HUES48 (cell line): ENCODE measurements around the gene SH3RF3.

Experiments
- H3K27ac ChIP-seq: one replicate; pipeline ENCODE4 v1.7.0; 2013; ENCODE audit warnings: low read depth, low read length, inconsistent platforms
- H3K27me3 ChIP-seq: 2 replicates; pipeline ENCODE4 v1.6.1; 2013; ENCODE audit warnings: mild to moderate bottlenecking, low read length; ENCODE audit not compliant: control insufficient read depth, insufficient read depth
- H3K36me3 ChIP-seq: 2 replicates; pipeline ENCODE4 v1.6.1; 2013; ENCODE audit warnings: low read length; ENCODE audit not compliant: control insufficient read depth, insufficient read depth
- H3K4me1 ChIP-seq: 2 replicates; pipeline ENCODE4 v1.6.1; 2013; ENCODE audit warnings: mild to moderate bottlenecking, low read length; ENCODE audit not compliant: control insufficient read depth, insufficient read depth
- H3K4me3 ChIP-seq: 2 replicates; pipeline ENCODE4 v1.5.1; 2013; ENCODE audit warnings: mild to moderate bottlenecking, low read depth, low read length
- H3K9ac ChIP-seq: 2 replicates; pipeline ENCODE4 v1.6.1; 2013; ENCODE audit warnings: mild to moderate bottlenecking, low read depth, low read length, moderate library complexity
- H3K9me3 ChIP-seq: 2 replicates; pipeline ENCODE4 v1.6.1; 2013; ENCODE audit warnings: low read length; ENCODE audit not compliant: control insufficient read depth, insufficient read depth

The SH3RF3 gene

GRCh38 chr2:109265953-109266352 is 136.9 kb downstream of the SH3RF3 start:
- Histone ChIP-seq H3K27me3 (no peaks in the 10 kb centered on the region), H3K36me3 (no peaks in the 10 kb centered on the region), H3K9ac (no peak overlapping the region), H3K9me3 (no peaks in the 10 kb centered on the region), H3K4me1 (0 out of 2 replicates have a peak, but pooled peaks cover 5% of the 10 kb centered on the region), H3K27ac (no peak overlapping the region), H3K4me3 (no peak overlapping the region)

- Histone ChIP-seq H3K4me3 (no peak overlapping the region), H3K9ac (no peak overlapping the region), H3K9me3 (no peaks in the 10 kb centered on the region), H3K27me3 (no peaks in the 10 kb centered on the region), H3K36me3 (no peaks in the 10 kb centered on the region), H3K27ac (no peak overlapping the region), H3K4me1 (0 out of 2 replicates have a peak, but pooled peaks cover 5% of the 10 kb centered on the region)
These were observed 137.5 kb downstream of the SH3RF3 start for GRCh38 chr2:109266496-109266895.

- Histone ChIP-seq H3K27ac (no peak overlapping the region), H3K4me3 (no peak overlapping the region), H3K9ac (no peak overlapping the region), H3K36me3 (no peaks in the 10 kb centered on the region), H3K9me3 (no peaks in the 10 kb centered on the region), H3K4me1 (0 out of 2 replicates have a peak, but pooled peaks cover 5% of the 10 kb centered on the region), H3K27me3 (no peaks in the 10 kb centered on the region)
These were observed 138.2 kb downstream of the SH3RF3 start for GRCh38 chr2:109266998-109267854.

GRCh38 chr2:109268916-109269315 is 139.9 kb downstream of the SH3RF3 start:
- Histone ChIP-seq H3K9me3 (no peaks in the 10 kb centered on the region), H3K4me3 (no peak overlapping the region), H3K4me1 (0 out of 2 replicates have a peak, but pooled peaks cover 5% of the 10 kb centered on the region), H3K27ac (no peak overlapping the region), H3K27me3 (no peaks in the 10 kb centered on the region), H3K36me3 (no peaks in the 10 kb centered on the region), H3K9ac (no peak overlapping the region)

- Histone ChIP-seq H3K9me3 (no peaks in the 10 kb centered on the region), H3K4me1 (0 out of 2 replicates have a peak, but pooled peaks cover 5% of the 10 kb centered on the region), H3K36me3 (no peaks in the 10 kb centered on the region), H3K27ac (no peak overlapping the region), H3K9ac (no peak overlapping the region), H3K4me3 (no peak overlapping the region), H3K27me3 (no peaks in the 10 kb centered on the region)
These were observed 140.9 kb downstream of the SH3RF3 start for GRCh38 chr2:109269706-109270504.

GRCh38 chr2:109270505-109271312 is 141.7 kb downstream of the SH3RF3 start:
- Histone ChIP-seq H3K9me3 (no peaks in the 10 kb centered on the region), H3K27me3 (no peaks in the 10 kb centered on the region), H3K36me3 (no peaks in the 10 kb centered on the region), H3K4me1 (0 out of 2 replicates have a peak, but pooled peaks cover 5% of the 10 kb centered on the region), H3K27ac (no peak overlapping the region), H3K4me3 (no peak overlapping the region), H3K9ac (no peak overlapping the region)

GRCh38 chr2:109271920-109272319 is 142.9 kb downstream of the SH3RF3 start:
- H3K36me3 ChIP-seq: no peaks in the 10 kb centered on the region
- no peaks in the 10 kb centered on the region for H3K9me3 ChIP-seq

GRCh38 chr2:109272461-109272860 is 143.5 kb downstream of the SH3RF3 start:
- Histone ChIP-seq H3K27me3 (no peaks in the 10 kb centered on the region), H3K4me3 (no peak overlapping the region), H3K9me3 (no peaks in the 10 kb centered on the region), H3K9ac (no peak overlapping the region), H3K36me3 (no peaks in the 10 kb centered on the region), H3K27ac (no peak overlapping the region), H3K4me1 (0 out of 2 replicates have a peak, but pooled peaks cover under 1% of the 10 kb centered on the region)

More at GRCh38 chr2:109271920-109272319, 142.9 kb downstream of the SH3RF3 start:
- no peaks in the 10 kb centered on the region for H3K27me3 ChIP-seq
- H3K4me3 ChIP-seq: no peak overlapping the region
- no peak overlapping the region for H3K9ac ChIP-seq
- no peak overlapping the region for H3K27ac ChIP-seq
- 0 out of 2 replicates have a peak, but pooled peaks cover 5% of the 10 kb centered on the region for H3K4me1 ChIP-seq

- H3K27me3 ChIP-seq: no peaks in the 10 kb centered on the region
- H3K9me3 ChIP-seq: no peaks in the 10 kb centered on the region
- no peak overlapping the region for H3K4me3 ChIP-seq
- H3K27ac ChIP-seq: no peak overlapping the region
- peaks cover 7% of the 10 kb centered on the region for H3K4me1 ChIP-seq
- H3K9ac ChIP-seq: no peak overlapping the region
- no peaks in the 10 kb centered on the region for H3K36me3 ChIP-seq
These were observed 146.4 kb downstream of the SH3RF3 start for GRCh38 chr2:109275120-109276012.

- Histone ChIP-seq H3K9me3 (no peaks in the 10 kb centered on the region), H3K27me3 (no peaks in the 10 kb centered on the region), H3K36me3 (no peaks in the 10 kb centered on the region), H3K4me3 (no peak overlapping the region), H3K27ac (no peak overlapping the region), H3K4me1 (peaks cover 7% of the 10 kb centered on the region), H3K9ac (no peak overlapping the region)
These were observed 148.4 kb downstream of the SH3RF3 start for GRCh38 chr2:109277406-109277805.
